H1 (cell line): Measurements from ENCODE around the gene OLIG2. TPM values are rescaled to one million over a fixed set of nuclear protein-coding genes. Genes with fewer than 3 reads are reported as not detected.

Experiments used
- CTCF ChIA-PET: fragments of 300-600 bp; sonication (Branson Sonifier 250); formaldehyde crosslinking; loops from one replicate; lab custom pipeline; 2021; ENCODE audit not compliant: partially characterized antibody; lab: Charles Lee
- POLR2A ChIA-PET: fragments of 300-600 bp; sonication (Branson Sonifier 250); formaldehyde crosslinking; loops from one replicate; lab custom pipeline; 2021; ENCODE audit warnings: inconsistent platforms; ENCODE audit not compliant: partially characterized antibody; lab: Charles Lee
- DNase-seq, 2 experiments: peaks; one replicate each; pipeline versions ENCODE4 v3.0.0 to v3.0.0-alpha.2; 2010 to 2022; ENCODE audit warnings: low spot score in 2 of 2, low read depth in 1 of 2, mixed read lengths in 1 of 2
- FAIRE-seq: peaks from 2 replicates; lab custom pipeline; 2011; peaks lifted over from hg19 to GRCh38; lab: Jason Lieb, UNC
- H2AFZ ChIP-seq: 2 replicates; pipeline ENCODE4 v1.8.1; 2012; ENCODE audit warnings: low read length, inconsistent platforms
- H2AK5ac ChIP-seq: 2 replicates; pipeline ENCODE4 v1.6.1; 2013; ENCODE audit warnings: low read depth, low read length
- H2BK120ac ChIP-seq: replicated peaks from 2 replicates; pipeline ENCODE3; 2013; ENCODE audit warnings: low read depth, low read length, inconsistent platforms
- H2BK12ac ChIP-seq: 2 replicates; pipeline ENCODE4 v1.6.1; 2013; ENCODE audit warnings: low read depth, low read length
- H2BK15ac ChIP-seq: 2 replicates; pipeline ENCODE4 v1.6.1; 2013; ENCODE audit warnings: low read length
- H2BK20ac ChIP-seq: 2 replicates; pipeline ENCODE4 v1.6.1; 2013; ENCODE audit warnings: low read length
- H2BK5ac ChIP-seq: 2 replicates; pipeline ENCODE4 v1.6.1; 2013; ENCODE audit warnings: low read depth, low read length
- H3K14ac ChIP-seq: 2 replicates; pipeline ENCODE4 v1.6.1; 2013; ENCODE audit warnings: inconsistent platforms; ENCODE audit not compliant: insufficient read length
- H3K18ac ChIP-seq: 2 replicates; pipeline ENCODE4 v1.6.1; 2013; ENCODE audit warnings: low read length; ENCODE audit errors: extremely low read depth
- H3K23ac ChIP-seq: 2 replicates; pipeline ENCODE4 v1.6.1; 2013; ENCODE audit warnings: inconsistent platforms; ENCODE audit not compliant: insufficient read length
- H3K23me2 ChIP-seq: 2 replicates; pipeline ENCODE4 v1.6.1; 2013; ENCODE audit warnings: low read depth, low read length
- H3K27ac ChIP-seq: 2 replicates; pipeline ENCODE4 v1.6.1; 2011; ENCODE audit warnings: low read depth, low read length, inconsistent platforms
- H3K27me3 ChIP-seq, 4 experiments: replicated peaks in 1 of 4; 1 replicate in 1 of 4; 2 replicates in 3 of 4; pipeline versions ENCODE4 v1.6.1 to v1.8.1; 2011 to 2013; ENCODE audit warnings: low read length in 3 of 4, mild to moderate bottlenecking in 3 of 4, inconsistent platforms in 2 of 4, mixed read lengths in 2 of 4, moderate library complexity in 1 of 4; ENCODE audit not compliant: control insufficient read depth in 3 of 4, insufficient read depth in 3 of 4; ENCODE audit errors: extremely low read depth in 1 of 4
- H3K36me3 ChIP-seq, 4 experiments: 2 replicates each; pipeline versions ENCODE4 v1.6.1 to v1.8.1; 2011 to 2013; ENCODE audit warnings: mild to moderate bottlenecking in 4 of 4, low read length in 3 of 4, moderate library complexity in 2 of 4, control low read depth in 1 of 4, inconsistent platforms in 1 of 4; ENCODE audit not compliant: insufficient read depth in 4 of 4, control insufficient read depth in 2 of 4
- H3K4ac ChIP-seq: replicated peaks from 2 replicates; pipeline ENCODE3; 2013; ENCODE audit warnings: low read length, low read depth, mixed read lengths, inconsistent platforms; ENCODE audit not compliant: insufficient read length
- H3K4me1 ChIP-seq, 4 experiments: replicated peaks in 1 of 4; 1 replicate in 1 of 4; 2 replicates in 3 of 4; pipeline versions ENCODE4 v1.6.1 to v1.8.1; 2011 to 2013; ENCODE audit warnings: low read length in 3 of 4, inconsistent platforms in 2 of 4, mixed read lengths in 1 of 4; ENCODE audit not compliant: insufficient read depth in 4 of 4, control insufficient read depth in 3 of 4
- H3K4me2 ChIP-seq, 2 experiments: 2 replicates each; pipeline versions ENCODE4 v1.6.1 to v1.8.1; 2011 to 2013; ENCODE audit warnings: low read depth in 2 of 2, low read length in 2 of 2, control low read depth in 1 of 2, inconsistent platforms in 1 of 2, mild to moderate bottlenecking in 1 of 2; ENCODE audit not compliant: insufficient read depth in 1 of 2
- H3K4me3 ChIP-seq, 4 experiments: fragments of 200-600, 300-600 bp in 1 of 4; sonication (generic), shearing (Covaris generic), sonication (Bioruptor Twin) in 1 of 4; 2 replicates each; pipeline versions ENCODE4 v1.5.1 to v1.8.1; 2011 to 2016; ENCODE audit warnings: low read length in 4 of 4, low read depth in 3 of 4, control low read depth in 2 of 4, inconsistent platforms in 2 of 4, mild to moderate bottlenecking in 2 of 4, mixed read lengths in 1 of 4, moderate library complexity in 1 of 4; ENCODE audit not compliant: insufficient read depth in 2 of 4; ENCODE audit errors: extremely low read depth in 1 of 4
- H3K56ac ChIP-seq: replicated peaks from 2 replicates; pipeline ENCODE3; 2013; ENCODE audit warnings: low read depth, mild to moderate bottlenecking, mixed read lengths, low read length, inconsistent platforms; ENCODE audit not compliant: insufficient read length
- H3K79me1 ChIP-seq: 2 replicates; pipeline ENCODE4 v1.6.1; 2013; ENCODE audit warnings: low read depth, low read length, control low read depth
- H3K79me2 ChIP-seq, 2 experiments: 2 replicates each; pipeline versions ENCODE4 v1.6.1 to v1.8.1; 2012 to 2013; ENCODE audit warnings: low read length in 2 of 2, mild to moderate bottlenecking in 2 of 2, inconsistent platforms in 1 of 2; ENCODE audit not compliant: insufficient read depth in 2 of 2, control insufficient read depth in 1 of 2
- H3K9ac ChIP-seq, 4 experiments: replicated peaks in 1 of 4; 1 replicate in 1 of 4; 2 replicates in 3 of 4; pipeline versions ENCODE4 v1.6.1 to v1.8.1; 2011 to 2013; ENCODE audit warnings: low read depth in 3 of 4, low read length in 3 of 4, control low read depth in 2 of 4, mild to moderate bottlenecking in 2 of 4, moderate library complexity in 2 of 4, inconsistent platforms in 1 of 4; ENCODE audit errors: extremely low read depth in 1 of 4
- H3K9me3 ChIP-seq, 2 experiments: 2 replicates each; pipeline versions ENCODE4 v1.6.1 to v1.8.1; 2012 to 2013; ENCODE audit warnings: mild to moderate bottlenecking in 2 of 2, moderate library complexity in 2 of 2, control low read depth in 1 of 2, inconsistent platforms in 1 of 2, low read depth in 1 of 2, low read length in 1 of 2, mixed read lengths in 1 of 2; ENCODE audit not compliant: insufficient read depth in 2 of 2
- H4K20me1 ChIP-seq, 2 experiments: replicated peaks in 1 of 2; 2 replicates each; pipeline versions ENCODE3 to v1.8.1; 2011 to 2013; ENCODE audit warnings: inconsistent platforms in 2 of 2, low read length in 2 of 2, mild to moderate bottlenecking in 1 of 2; ENCODE audit not compliant: insufficient read depth in 2 of 2, control insufficient read depth in 1 of 2
- H4K5ac ChIP-seq: 2 replicates; pipeline ENCODE4 v1.6.1; 2013; ENCODE audit warnings: low read length, low read depth, mixed read lengths, inconsistent platforms; ENCODE audit not compliant: insufficient read length
- H4K8ac ChIP-seq: 2 replicates; pipeline ENCODE4 v1.8.0; 2013; ENCODE audit warnings: mild to moderate bottlenecking, moderate library complexity, low read length, inconsistent platforms; ENCODE audit not compliant: insufficient read depth; ENCODE audit errors: extremely low read depth
- H4K91ac ChIP-seq: replicated peaks from 2 replicates; pipeline ENCODE3; 2013; ENCODE audit warnings: low read length, mixed read lengths, inconsistent platforms; ENCODE audit not compliant: insufficient read length
- EP300 ChIP-seq, 2 experiments: IDR thresholded peaks; 1 replicate in 1 of 2; 2 replicates in 1 of 2; pipeline ENCODE4 v1.6.1; 2011 to 2012; ENCODE audit warnings: low read depth in 2 of 2, low read length in 2 of 2, mild to moderate bottlenecking in 2 of 2, borderline replicate concordance in 1 of 2, inconsistent platforms in 1 of 2, moderate library complexity in 1 of 2
- HDAC2 ChIP-seq, 2 experiments: fragments of 300-600 bp in 1 of 2; sonication (generic) in 1 of 2; IDR thresholded peaks; 2 replicates each; pipeline ENCODE4 v1.6.1; 2011 to 2012; ENCODE audit warnings: low read depth in 2 of 2, low read length in 2 of 2, mild to moderate bottlenecking in 2 of 2, moderate library complexity in 2 of 2, borderline replicate concordance in 1 of 2, inconsistent platforms in 1 of 2
- KDM1A ChIP-seq: fragments of 200-600, 300-600 bp; sonication (generic); IDR thresholded peaks from 2 replicates; pipeline ENCODE4 v1.7.1; 2016; ENCODE audit warnings: mild to moderate bottlenecking, low read length, borderline replicate concordance
- WGBS, 2 experiments: shearing (Covaris generic) in 1 of 2; methylation state at CpG; one replicate each; pipeline versions ENCODE4 v1.1.6 to v1.1.7; 2013 to 2015; ENCODE audit warnings: low lambda C conversion rate in 2 of 2, mixed read lengths in 2 of 2, inconsistent platforms in 1 of 2, low coverage in 1 of 2, missing lambda C conversion rate in 1 of 2; ENCODE audit not compliant: insufficient replicate concordance in 2 of 2, insufficient coverage in 1 of 2, insufficient read length in 1 of 2; ENCODE audit errors: extremely low coverage in 1 of 2, missing lambda C conversion rate in 1 of 2; 5-methylcytosine and 5-hydroxymethylcytosine counted together
- polyA plus RNA-seq, 7 experiments: library from polyadenylated mRNA; depleted of rRNA in 3 of 7; stranded (reverse) in 5 of 7; unstranded in 2 of 7; fragments of >200 nt in 5 of 7; fragments of 200-250 nt in 2 of 7; gene quantifications; 1 replicate in 5 of 7; 2 replicates in 1 of 7; 4 replicates in 1 of 7; pipeline versions ENCODE4 v1.2.1 to v1.2.3, GENCODE V29; 2011 to 2013; ENCODE audit warnings: missing spikeins in 2 of 7, mixed read lengths in 2 of 7
- total RNA-seq: library from RNA; stranded (reverse); fragmentation: NEBNext Ultra II Directional; extraction: Animal tissue kit (Norgen Biotek cat#: 25700); gene quantifications from 2 replicates; pipeline ENCODE4 v1.2.1, GENCODE V29; 2021

The OLIG2 gene
- total and polyA plus RNA-seq, 2 of the 8 experiments (the other 6 are each of a cell fraction or from before 2014, with no cell fraction given): 0.79 TPM; not detected in 1

DNA sequence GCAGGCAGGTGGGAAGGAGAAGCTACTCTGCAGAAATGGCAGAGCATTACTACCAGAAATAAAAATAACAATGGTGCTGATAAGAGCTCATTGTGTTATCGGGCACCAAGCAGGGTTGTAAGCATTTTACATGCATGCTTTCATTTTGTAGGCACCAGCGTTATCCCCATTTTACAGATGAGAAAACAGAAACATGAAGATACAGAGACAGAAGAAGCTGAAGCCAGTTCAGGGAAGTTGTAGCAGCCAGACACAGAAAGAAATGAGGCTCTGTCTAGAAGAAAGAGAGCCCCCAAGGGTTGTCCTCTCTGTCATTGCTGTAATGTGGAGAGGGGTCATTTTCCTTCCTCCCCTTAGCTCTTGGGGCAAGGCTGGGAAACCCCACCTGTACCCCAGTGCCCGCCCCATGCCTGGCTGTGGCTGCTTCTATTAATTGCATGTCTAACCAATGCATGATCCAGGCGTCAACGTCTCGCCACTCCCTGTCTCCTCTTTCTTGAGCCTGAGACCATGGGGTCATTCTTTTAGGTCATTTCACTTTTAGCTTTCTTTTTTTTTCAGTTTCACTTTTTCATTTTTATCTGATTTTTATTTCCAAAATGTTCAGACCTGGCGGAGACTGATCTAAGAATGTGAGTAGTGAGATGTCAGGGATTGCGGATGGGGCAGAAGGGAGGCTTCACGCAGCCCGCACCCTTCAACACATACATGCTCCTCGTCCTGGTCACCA, 51.0 kb downstream of the OLIG2 start:
- Histone ChIP-seq H3K36me3 (no peaks in the 10 kb centered on the region), H2AFZ (no peak overlapping the region), H3K79me1 (no peaks in the 10 kb centered on the region), H4K5ac (no peak overlapping the region), H3K9me3 (no peaks in the 10 kb centered on the region), H2BK120ac (no peak overlapping the region), H4K8ac (no peak overlapping the region; the same call in 1 of the 2 replicates), H2BK12ac (no peak overlapping the region), H3K14ac (no peak overlapping the region), H3K27me3 (peaks cover 27 to 50% (median 45%) of the 10 kb centered on the region in 4 experiments), H2BK5ac (peak overlapping the region; percentile 56; the same call in 1 of the 2 replicates), H3K27ac (no peak overlapping the region), H3K79me2 (no peaks in the 10 kb centered on the region), H2BK15ac (no peak overlapping the region), H2AK5ac (no peak overlapping the region), H4K91ac (no peak overlapping the region), H3K23me2 (no peaks in the 10 kb centered on the region), H2BK20ac (no peak overlapping the region), H3K9ac (no peak overlapping the region), H4K20me1 (peaks cover 0 to 3% of the 10 kb centered on the region in 2 experiments), H3K4me1 (peaks cover 9 to 36% (median 19%) of the 10 kb centered on the region in 4 experiments), H3K56ac (no peak overlapping the region), H3K4me3 (no peak overlapping the region), H3K23ac (no peak overlapping the region), H3K4me2 (peak overlapping the region; percentile 6 to 65; a peak in 2 of 4 replicates), H3K4ac (no peak overlapping the region), H3K18ac (no peak overlapping the region)
- TF ChIP-seq KDM1A: peak; percentile 91
- 0 out of 4 replicates have a peak, but pooled peaks of 1 of the 2 experiments have one; percentile 82 for TF ChIP-seq HDAC2 (IDR thresholded peaks at IDR 0.05; ENCODE audit: borderline replicate concordance in 1 of 2, low read depth in 2 of 2, low read length in 2 of 2)
- no peak for TF ChIP-seq EP300 (IDR thresholded peaks at IDR 0.05; ENCODE audit: borderline replicate concordance in 1 of 2, low read depth in 2 of 2, low read length in 2 of 2)
- POLR2A ChIA-PET: interaction anchor here (1.6 kb wide), 1 partner anchor 10 kb away, joined by 4 read pairs; no protein-coding TSS in a partner anchor
- FAIRE-seq (no peak), DNase-seq (no peak)
- CTCF ChIA-PET: interaction anchor here (0.9 to 2.0 kb wide), 9 partner anchors 9 to 136 kb away, joined by 3 to 6 read pairs (median 3); partner anchors contain the start of gene OLIG2
- WGBS, 2 experiments: 71% methylated on average over 11 of the region's 11 CpGs; no CpG with 5 or more reads in 1 of the 2 experiments
